Cardiac muscle cell (in vitro differentiated cells and primary cell): Measurements from ENCODE around the gene NAGK. TPM values are rescaled to one million over a fixed set of nuclear protein-coding genes. Genes with fewer than 3 reads are reported as not detected.

Experiments
- DNase-seq, 2 donors: peaks; one replicate each; pipeline versions ENCODE4 v3.0.0 to v3.0.0-alpha.2; 2010 to 2017; ENCODE audit warnings: low read depth in 1 of 2, low spot score in 1 of 2
- H3K27ac ChIP-seq: fragments of 200-600 bp; sonication (generic); 2 replicates; pipeline ENCODE4 v1.5.1; 2016
- H3K27me3 ChIP-seq: fragments of 200-600 bp; sonication (generic); 2 replicates; pipeline ENCODE4 v1.6.0; 2016; ENCODE audit warnings: control low read depth
- H3K36me3 ChIP-seq: fragments of 200-600 bp; sonication (generic); 2 replicates; pipeline ENCODE4 v1.5.1; 2016; ENCODE audit warnings: control low read depth
- H3K4me1 ChIP-seq: fragments of 200-600 bp; sonication (generic); 2 replicates; pipeline ENCODE4 v1.8.1; 2017; ENCODE audit warnings: low read depth, mild to moderate bottlenecking, mixed run types
- H3K4me3 ChIP-seq: fragments of 200-600 bp; sonication (generic); 2 replicates; pipeline ENCODE4 v1.5.1; 2016; ENCODE audit warnings: mild to moderate bottlenecking
- H3K9me3 ChIP-seq: fragments of 200-600 bp; sonication (generic); 2 replicates; pipeline ENCODE4 v1.5.1; 2017; ENCODE audit warnings: low read depth, mild to moderate bottlenecking, control low read depth
- polyA plus RNA-seq: library from polyadenylated mRNA; unstranded; fragments of >200 nt; fragmentation: Nextera tagmentation; extraction: Ambion mirVana; gene quantifications from 2 replicates; pipeline ENCODE4 v1.2.1, GENCODE V29; 2016
- total RNA-seq: library from RNA; depleted of rRNA; stranded (reverse); fragments of >200 nt; gene quantifications from 2 replicates; pipeline ENCODE4 v1.2.3, GENCODE V29; 2016
- TF ChIP-seq, protein P1 (sequence below): IDR thresholded peaks from 2 replicates; pipeline ENCODE4 v1.5.1; 2012; ENCODE audit warnings: low read depth, mild to moderate bottlenecking, low read length

The NAGK gene
- total and polyA plus RNA-seq, 2 experiments from 2014 or later, result 49.3 to 129 TPM

DNA sequence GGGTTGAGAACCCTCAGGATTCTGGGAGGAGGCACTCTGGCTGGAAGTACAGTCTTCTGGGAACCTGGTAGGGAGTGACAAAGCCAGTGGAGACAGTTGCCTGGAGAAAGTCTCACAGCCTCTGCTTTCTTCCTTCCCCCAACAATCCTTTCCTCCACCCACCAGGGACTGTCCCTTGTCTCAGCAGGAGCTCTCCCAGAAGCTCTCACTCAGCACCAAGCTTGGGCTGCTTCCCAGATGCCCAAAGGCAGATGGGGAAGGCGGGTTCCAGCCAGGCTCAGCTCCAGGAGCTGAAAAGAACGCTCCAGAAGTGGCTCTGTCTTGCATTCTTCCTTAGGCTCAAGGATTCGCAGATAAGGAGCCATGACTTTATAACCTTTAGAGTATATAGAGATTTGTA, 7.6 kb upstream of the NAGK start:
- H3K4me3 ChIP-seq, result no peak overlapping the region
- no peaks in the 10 kb centered on the region for H3K36me3 ChIP-seq
- H3K27ac ChIP-seq, result no peak overlapping the region
- no peaks in the 10 kb centered on the region for H3K4me1 ChIP-seq
- DNase-seq, result no peak
- no peaks in the 10 kb centered on the region for H3K9me3 ChIP-seq
- TF ChIP-seq, protein P1, sequence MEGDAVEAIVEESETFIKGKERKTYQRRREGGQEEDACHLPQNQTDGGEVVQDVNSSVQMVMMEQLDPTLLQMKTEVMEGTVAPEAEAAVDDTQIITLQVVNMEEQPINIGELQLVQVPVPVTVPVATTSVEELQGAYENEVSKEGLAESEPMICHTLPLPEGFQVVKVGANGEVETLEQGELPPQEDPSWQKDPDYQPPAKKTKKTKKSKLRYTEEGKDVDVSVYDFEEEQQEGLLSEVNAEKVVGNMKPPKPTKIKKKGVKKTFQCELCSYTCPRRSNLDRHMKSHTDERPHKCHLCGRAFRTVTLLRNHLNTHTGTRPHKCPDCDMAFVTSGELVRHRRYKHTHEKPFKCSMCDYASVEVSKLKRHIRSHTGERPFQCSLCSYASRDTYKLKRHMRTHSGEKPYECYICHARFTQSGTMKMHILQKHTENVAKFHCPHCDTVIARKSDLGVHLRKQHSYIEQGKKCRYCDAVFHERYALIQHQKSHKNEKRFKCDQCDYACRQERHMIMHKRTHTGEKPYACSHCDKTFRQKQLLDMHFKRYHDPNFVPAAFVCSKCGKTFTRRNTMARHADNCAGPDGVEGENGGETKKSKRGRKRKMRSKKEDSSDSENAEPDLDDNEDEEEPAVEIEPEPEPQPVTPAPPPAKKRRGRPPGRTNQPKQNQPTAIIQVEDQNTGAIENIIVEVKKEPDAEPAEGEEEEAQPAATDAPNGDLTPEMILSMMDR, result no peak
- H3K27me3 ChIP-seq, result no peaks in the 10 kb centered on the region

- Histone ChIP-seq H3K36me3 (no peaks in the 10 kb centered on the region), H3K4me1 (no peaks in the 10 kb centered on the region), H3K4me3 (no peak overlapping the region), H3K27ac (no peak overlapping the region), H3K9me3 (no peaks in the 10 kb centered on the region), H3K27me3 (no peaks in the 10 kb centered on the region)
- TF ChIP-seq, protein P1, result no peak
- no peak for DNase-seq
These were observed 5.2 kb upstream of the NAGK start for GRCh38 chr2:71063216-71063615.

- no peaks in the 10 kb centered on the region for H3K36me3 ChIP-seq
- H3K27ac ChIP-seq, result no peak overlapping the region
- TF ChIP-seq, protein P1, result no peak
- H3K4me1 ChIP-seq, result peaks cover under 1% of the 10 kb centered on the region
- no peak overlapping the region for H3K4me3 ChIP-seq
- DNase-seq, result no peak
- H3K9me3 ChIP-seq, result no peaks in the 10 kb centered on the region
- no peaks in the 10 kb centered on the region for H3K27me3 ChIP-seq
These were observed 4.3 kb upstream of the NAGK start for GRCh38 chr2:71064110-71064611.

- Histone ChIP-seq H3K36me3 (no peaks in the 10 kb centered on the region), H3K4me3 (no peak overlapping the region), H3K9me3 (no peaks in the 10 kb centered on the region), H3K27ac (no peak overlapping the region), H3K27me3 (no peaks in the 10 kb centered on the region), H3K4me1 (peaks cover 5% of the 10 kb centered on the region)
- peak in 1 of 2 donors; percentile 55 for DNase-seq
- TF ChIP-seq, protein P1, result no peak
These were observed 3.5 kb upstream of the NAGK start for GRCh38 chr2:71064754-71065621.

- no peak overlapping the region for H3K27ac ChIP-seq
- H3K4me3 ChIP-seq, result no peak overlapping the region
These were observed 1.6 kb upstream of the NAGK start for GRCh38 chr2:71066856-71067255.

More at GRCh38 chr2:71066856-71067255, 1.6 kb upstream of the NAGK start:
- TF ChIP-seq, protein P1, result no peak
- Histone ChIP-seq H3K27me3 (no peaks in the 10 kb centered on the region), H3K36me3 (no peaks in the 10 kb centered on the region), H3K4me1 (peaks cover 5% of the 10 kb centered on the region), H3K9me3 (no peaks in the 10 kb centered on the region)
- no peak for DNase-seq
